ENCODE measurements around the gene NEDD4L. TPM values are rescaled to one million over a fixed set of nuclear protein-coding genes. Genes with fewer than 3 reads are reported as not detected.
A peak's percentile ranks its signal among the peaks of the same experiment; 100 is the strongest.

NEDD4L gene
- total and polyA plus RNA-seq, 10 of the 15 experiments (the other 5 are each of a cell fraction or from before 2014, with no cell fraction given): 7.4 to 24.0 (median 17.7) TPM

DNA sequence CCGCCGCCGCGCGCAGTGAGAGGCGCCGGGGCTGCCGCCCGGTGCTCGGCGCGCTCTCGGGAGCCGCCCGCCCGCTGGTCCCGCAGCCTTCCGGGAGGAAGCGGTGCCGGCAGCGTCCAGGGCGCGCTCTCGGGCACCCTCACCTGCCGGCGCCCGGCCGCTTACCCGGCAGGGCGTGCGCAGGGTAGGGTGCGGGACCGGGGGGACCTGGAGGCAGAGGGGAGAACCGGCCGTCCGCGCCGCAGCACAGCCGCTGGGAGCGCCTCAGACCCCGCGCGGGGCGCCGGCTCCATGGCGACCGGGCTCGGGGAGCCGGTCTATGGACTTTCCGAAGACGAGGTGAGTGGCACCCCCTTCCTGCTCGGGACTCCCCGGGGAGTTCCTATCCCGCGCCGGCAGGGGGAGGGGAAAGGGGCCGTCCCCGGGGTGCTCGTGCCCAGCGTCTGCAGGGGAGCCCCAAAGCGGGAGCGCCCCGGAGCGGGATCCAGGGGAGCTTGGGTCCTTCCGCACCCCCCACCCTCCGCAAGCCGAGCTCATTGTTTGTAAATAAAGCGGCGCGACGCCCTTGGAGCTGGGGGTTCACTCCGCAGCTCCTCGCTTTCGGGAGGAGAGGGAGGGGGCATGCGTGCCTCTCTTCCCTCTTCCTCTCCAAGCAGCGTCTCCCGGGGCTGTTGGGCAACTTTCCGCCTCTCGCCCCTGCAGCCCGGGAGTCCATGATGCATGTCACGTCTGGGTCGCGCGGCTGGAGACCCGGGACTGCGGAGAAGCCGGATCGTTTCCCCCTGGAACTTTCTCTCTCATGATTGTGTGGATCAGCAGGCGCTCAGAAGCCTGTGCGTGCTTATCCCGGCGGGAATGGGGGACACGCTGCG, 580 bp downstream of the NEDD4L start (continued):
- TF ChIP-seq, protein P1, sequence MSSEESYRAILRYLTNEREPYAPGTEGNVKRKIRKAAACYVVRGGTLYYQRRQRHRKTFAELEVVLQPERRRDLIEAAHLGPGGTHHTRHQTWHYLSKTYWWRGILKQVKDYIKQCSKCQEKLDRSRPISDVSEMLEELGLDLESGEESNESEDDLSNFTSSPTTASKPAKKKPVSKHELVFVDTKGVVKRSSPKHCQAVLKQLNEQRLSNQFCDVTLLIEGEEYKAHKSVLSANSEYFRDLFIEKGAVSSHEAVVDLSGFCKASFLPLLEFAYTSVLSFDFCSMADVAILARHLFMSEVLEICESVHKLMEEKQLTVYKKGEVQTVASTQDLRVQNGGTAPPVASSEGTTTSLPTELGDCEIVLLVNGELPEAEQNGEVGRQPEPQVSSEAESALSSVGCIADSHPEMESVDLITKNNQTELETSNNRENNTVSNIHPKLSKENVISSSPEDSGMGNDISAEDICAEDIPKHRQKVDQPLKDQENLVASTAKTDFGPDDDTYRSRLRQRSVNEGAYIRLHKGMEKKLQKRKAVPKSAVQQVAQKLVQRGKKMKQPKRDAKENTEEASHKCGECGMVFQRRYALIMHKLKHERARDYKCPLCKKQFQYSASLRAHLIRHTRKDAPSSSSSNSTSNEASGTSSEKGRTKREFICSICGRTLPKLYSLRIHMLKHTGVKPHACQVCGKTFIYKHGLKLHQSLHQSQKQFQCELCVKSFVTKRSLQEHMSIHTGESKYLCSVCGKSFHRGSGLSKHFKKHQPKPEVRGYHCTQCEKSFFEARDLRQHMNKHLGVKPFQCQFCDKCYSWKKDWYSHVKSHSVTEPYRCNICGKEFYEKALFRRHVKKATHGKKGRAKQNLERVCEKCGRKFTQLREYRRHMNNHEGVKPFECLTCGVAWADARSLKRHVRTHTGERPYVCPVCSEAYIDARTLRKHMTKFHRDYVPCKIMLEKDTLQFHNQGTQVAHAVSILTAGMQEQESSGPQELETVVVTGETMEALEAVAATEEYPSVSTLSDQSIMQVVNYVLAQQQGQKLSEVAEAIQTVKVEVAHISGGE (CRISPR knock-in tag; IDR thresholded peaks at IDR 0.05): no peak
- TF ChIP-seq CHD2 (IDR thresholded peaks at IDR 0.05; ENCODE audit: borderline replicate concordance, low read depth, low read length) (no peak), ASH2L (IDR thresholded peaks at IDR 0.05; ENCODE audit: borderline replicate concordance, low read depth) (0 out of 2 replicates have a peak, but pooled peaks have one; percentile 30), IKZF2 (IDR thresholded peaks at IDR 0.05) (peak; percentile 42 to 50; a peak in 2 of 4 replicates), MTA3 (IDR thresholded peaks at IDR 0.05; ENCODE audit: borderline replicate concordance, low read length) (no peak), ZNF207 (IDR thresholded peaks at IDR 0.05; ENCODE audit: borderline replicate concordance) (no peak), SRF (IDR thresholded peaks at IDR 0.05; ENCODE audit: low read depth in 2 of 2, low read length in 2 of 2) (no peak), YY1 (IDR thresholded peaks at IDR 0.05; ENCODE audit: low read depth, low read length) (0 out of 2 replicates have a peak, but pooled peaks have one; percentile 9), MXI1 (IDR thresholded peaks at IDR 0.05; ENCODE audit: low read depth, low read length) (0 out of 2 replicates have a peak, but pooled peaks have one; percentile 9), BHLHE40 (IDR thresholded peaks at IDR 0.05; ENCODE audit: borderline replicate concordance in 1 of 2, low read depth in 2 of 2, low read length in 1 of 2) (peak; percentile 41 to 68; a peak in 2 of 4 replicates), HCFC1 (IDR thresholded peaks at IDR 0.05; ENCODE audit: low read length) (no peak), CREB1 (IDR thresholded peaks at IDR 0.05; ENCODE audit: low read depth) (no peak), EP300 (IDR thresholded peaks at IDR 0.05; ENCODE audit: borderline replicate concordance in 1 of 2, control insufficient read depth in 1 of 2, low read depth in 2 of 2, low read length in 2 of 2) (no peak), RB1 (IDR thresholded peaks at IDR 0.05; ENCODE audit: borderline replicate concordance) (0 out of 2 replicates have a peak, but pooled peaks have one; percentile 30), IRF4 (IDR thresholded peaks at IDR 0.05; ENCODE audit: low read depth, low read length) (no peak), NFXL1 (IDR thresholded peaks at IDR 0.05; ENCODE audit: borderline replicate concordance) (no peak), JUNB (IDR thresholded peaks at IDR 0.05) (no peak)
- TF ChIP-seq, protein P2, sequence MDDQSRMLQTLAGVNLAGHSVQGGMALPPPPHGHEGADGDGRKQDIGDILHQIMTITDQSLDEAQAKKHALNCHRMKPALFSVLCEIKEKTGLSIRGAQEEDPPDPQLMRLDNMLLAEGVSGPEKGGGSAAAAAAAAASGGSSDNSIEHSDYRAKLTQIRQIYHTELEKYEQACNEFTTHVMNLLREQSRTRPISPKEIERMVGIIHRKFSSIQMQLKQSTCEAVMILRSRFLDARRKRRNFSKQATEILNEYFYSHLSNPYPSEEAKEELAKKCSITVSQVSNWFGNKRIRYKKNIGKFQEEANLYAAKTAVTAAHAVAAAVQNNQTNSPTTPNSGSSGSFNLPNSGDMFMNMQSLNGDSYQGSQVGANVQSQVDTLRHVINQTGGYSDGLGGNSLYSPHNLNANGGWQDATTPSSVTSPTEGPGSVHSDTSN (IDR thresholded peaks at IDR 0.05; ENCODE audit: insufficient replicate concordance, low read depth, low read length): peak; percentile 44
- TF ChIP-seq, protein P3, sequence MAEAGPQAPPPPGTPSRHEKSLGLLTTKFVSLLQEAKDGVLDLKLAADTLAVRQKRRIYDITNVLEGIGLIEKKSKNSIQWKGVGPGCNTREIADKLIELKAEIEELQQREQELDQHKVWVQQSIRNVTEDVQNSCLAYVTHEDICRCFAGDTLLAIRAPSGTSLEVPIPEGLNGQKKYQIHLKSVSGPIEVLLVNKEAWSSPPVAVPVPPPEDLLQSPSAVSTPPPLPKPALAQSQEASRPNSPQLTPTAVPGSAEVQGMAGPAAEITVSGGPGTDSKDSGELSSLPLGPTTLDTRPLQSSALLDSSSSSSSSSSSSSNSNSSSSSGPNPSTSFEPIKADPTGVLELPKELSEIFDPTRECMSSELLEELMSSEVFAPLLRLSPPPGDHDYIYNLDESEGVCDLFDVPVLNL (IDR thresholded peaks at IDR 0.05; ENCODE audit: low read depth, low read length): no peak
- TF ChIP-seq, protein P4, sequence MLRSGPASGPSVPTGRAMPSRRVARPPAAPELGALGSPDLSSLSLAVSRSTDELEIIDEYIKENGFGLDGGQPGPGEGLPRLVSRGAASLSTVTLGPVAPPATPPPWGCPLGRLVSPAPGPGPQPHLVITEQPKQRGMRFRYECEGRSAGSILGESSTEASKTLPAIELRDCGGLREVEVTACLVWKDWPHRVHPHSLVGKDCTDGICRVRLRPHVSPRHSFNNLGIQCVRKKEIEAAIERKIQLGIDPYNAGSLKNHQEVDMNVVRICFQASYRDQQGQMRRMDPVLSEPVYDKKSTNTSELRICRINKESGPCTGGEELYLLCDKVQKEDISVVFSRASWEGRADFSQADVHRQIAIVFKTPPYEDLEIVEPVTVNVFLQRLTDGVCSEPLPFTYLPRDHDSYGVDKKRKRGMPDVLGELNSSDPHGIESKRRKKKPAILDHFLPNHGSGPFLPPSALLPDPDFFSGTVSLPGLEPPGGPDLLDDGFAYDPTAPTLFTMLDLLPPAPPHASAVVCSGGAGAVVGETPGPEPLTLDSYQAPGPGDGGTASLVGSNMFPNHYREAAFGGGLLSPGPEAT (IDR thresholded peaks at IDR 0.05; ENCODE audit: low read depth): peak; percentile 31; the same call in 1 of the 2 replicates
